Measurements from ENCODE around the gene ROBO3.

DNA sequence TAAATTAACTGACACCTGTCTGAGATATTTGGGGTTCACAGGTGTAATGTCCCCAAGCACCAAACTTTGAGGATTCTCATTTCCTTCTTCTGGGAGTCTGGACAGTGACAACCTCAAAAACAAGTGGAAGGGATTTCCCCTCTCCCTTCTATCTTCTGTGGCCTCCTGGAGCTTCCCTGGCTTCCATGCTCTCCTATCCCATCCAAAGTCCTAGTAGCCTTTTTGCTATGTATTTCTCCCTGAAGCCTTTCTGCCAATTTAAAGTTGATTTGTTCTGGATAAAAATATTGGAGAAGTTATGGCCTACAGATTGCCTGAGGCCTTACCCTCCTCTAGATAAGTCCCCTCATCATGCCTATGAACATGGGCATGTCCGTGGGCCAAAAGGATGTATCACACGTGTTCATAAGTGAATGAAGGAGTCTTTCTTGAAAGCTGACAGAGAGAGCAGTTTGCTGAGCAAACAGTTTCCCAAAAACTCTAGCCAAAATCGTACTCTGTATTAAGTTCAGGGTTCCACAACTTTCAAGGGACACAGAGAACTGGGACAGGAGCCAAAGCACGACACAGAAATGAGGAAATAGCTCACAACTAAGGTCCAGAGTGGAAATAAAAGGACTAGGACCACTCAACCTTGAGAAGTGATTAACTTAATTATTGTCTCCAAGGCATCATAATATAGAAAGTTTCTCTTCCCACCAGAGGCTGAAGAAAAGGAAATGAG lies 63.9 kb downstream of the ROBO3 start:
- TF ChIP-seq, protein P1, sequence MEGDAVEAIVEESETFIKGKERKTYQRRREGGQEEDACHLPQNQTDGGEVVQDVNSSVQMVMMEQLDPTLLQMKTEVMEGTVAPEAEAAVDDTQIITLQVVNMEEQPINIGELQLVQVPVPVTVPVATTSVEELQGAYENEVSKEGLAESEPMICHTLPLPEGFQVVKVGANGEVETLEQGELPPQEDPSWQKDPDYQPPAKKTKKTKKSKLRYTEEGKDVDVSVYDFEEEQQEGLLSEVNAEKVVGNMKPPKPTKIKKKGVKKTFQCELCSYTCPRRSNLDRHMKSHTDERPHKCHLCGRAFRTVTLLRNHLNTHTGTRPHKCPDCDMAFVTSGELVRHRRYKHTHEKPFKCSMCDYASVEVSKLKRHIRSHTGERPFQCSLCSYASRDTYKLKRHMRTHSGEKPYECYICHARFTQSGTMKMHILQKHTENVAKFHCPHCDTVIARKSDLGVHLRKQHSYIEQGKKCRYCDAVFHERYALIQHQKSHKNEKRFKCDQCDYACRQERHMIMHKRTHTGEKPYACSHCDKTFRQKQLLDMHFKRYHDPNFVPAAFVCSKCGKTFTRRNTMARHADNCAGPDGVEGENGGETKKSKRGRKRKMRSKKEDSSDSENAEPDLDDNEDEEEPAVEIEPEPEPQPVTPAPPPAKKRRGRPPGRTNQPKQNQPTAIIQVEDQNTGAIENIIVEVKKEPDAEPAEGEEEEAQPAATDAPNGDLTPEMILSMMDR (IDR thresholded peaks at IDR 0.05 in 2 of 3, conservative IDR thresholded peaks at IDR 0.05 in 1 of 3; ENCODE audit: borderline replicate concordance in 1 of 3, insufficient read depth in 1 of 3, low read depth in 2 of 3, low read length in 2 of 3) = no peak
- TF ChIP-seq, protein P2, sequence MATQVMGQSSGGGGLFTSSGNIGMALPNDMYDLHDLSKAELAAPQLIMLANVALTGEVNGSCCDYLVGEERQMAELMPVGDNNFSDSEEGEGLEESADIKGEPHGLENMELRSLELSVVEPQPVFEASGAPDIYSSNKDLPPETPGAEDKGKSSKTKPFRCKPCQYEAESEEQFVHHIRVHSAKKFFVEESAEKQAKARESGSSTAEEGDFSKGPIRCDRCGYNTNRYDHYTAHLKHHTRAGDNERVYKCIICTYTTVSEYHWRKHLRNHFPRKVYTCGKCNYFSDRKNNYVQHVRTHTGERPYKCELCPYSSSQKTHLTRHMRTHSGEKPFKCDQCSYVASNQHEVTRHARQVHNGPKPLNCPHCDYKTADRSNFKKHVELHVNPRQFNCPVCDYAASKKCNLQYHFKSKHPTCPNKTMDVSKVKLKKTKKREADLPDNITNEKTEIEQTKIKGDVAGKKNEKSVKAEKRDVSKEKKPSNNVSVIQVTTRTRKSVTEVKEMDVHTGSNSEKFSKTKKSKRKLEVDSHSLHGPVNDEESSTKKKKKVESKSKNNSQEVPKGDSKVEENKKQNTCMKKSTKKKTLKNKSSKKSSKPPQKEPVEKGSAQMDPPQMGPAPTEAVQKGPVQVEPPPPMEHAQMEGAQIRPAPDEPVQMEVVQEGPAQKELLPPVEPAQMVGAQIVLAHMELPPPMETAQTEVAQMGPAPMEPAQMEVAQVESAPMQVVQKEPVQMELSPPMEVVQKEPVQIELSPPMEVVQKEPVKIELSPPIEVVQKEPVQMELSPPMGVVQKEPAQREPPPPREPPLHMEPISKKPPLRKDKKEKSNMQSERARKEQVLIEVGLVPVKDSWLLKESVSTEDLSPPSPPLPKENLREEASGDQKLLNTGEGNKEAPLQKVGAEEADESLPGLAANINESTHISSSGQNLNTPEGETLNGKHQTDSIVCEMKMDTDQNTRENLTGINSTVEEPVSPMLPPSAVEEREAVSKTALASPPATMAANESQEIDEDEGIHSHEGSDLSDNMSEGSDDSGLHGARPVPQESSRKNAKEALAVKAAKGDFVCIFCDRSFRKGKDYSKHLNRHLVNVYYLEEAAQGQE (IDR thresholded peaks at IDR 0.05; ENCODE audit: low read depth) = no peak
- TF ChIP-seq RAD21 (IDR thresholded peaks at IDR 0.05; ENCODE audit: low read depth) (no peak), POLR2AphosphoS5 (IDR thresholded peaks at IDR 0.05; ENCODE audit: low read depth, low read length) (no peak), POLR2A (IDR thresholded peaks at IDR 0.05; ENCODE audit: borderline replicate concordance, extremely low read depth, insufficient read depth, insufficient read length) (no peak)
